Mononuclear cell (primary cell): ENCODE data around the gene MARK2. TPM values are rescaled to one million over a fixed set of nuclear protein-coding genes. Genes with fewer than 3 reads are reported as not detected.

Source experiments
- H3K27me3 ChIP-seq: 2 replicates; pipeline ENCODE4 v1.6.0; 2011; ENCODE audit warnings: low read length, control low read depth; ENCODE audit not compliant: insufficient read depth
- H3K4me1 ChIP-seq: 2 replicates; pipeline ENCODE4 v1.5.1; 2011; ENCODE audit warnings: mild to moderate bottlenecking, low read length, control low read depth; ENCODE audit not compliant: insufficient read depth
- H3K4me3 ChIP-seq: 2 replicates; pipeline ENCODE4 v1.5.1; 2011; ENCODE audit warnings: mild to moderate bottlenecking, low read length, moderate library complexity
- H3K9me3 ChIP-seq: 2 replicates; pipeline ENCODE4 v1.5.1; 2011; ENCODE audit warnings: low read depth, mild to moderate bottlenecking, control low read depth, low read length
- total RNA-seq: library from RNA; depleted of rRNA; stranded (reverse); fragments of >200 nt; gene quantifications from one replicate; pipeline ENCODE4 v1.2.3, GENCODE V29; 2012

Gene MARK2
- total RNA-seq, 1 donor: 19.4 TPM

DNA sequence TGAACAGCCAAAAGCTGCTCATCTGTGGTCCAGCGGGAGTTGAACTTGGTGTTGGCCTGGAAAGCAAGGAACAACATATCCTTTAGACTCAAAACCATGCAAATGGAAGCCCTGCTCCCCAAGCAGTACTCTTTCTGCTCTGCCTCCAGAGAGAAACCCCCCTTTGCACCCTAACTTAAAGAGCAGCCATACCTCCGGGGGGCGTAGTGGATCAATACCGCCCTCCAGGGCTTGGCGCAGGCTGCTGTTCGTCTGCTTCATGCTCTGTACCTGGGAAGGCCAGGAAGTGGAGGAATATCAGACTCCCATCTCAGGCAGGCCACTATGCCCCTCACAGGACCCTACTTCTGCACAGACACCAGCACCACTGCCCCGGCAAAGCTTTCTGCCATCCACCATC lies 73.8 kb downstream of the MARK2 start:
- H3K4me3 ChIP-seq: no peak overlapping the region
- peaks cover 16% of the 10 kb centered on the region for H3K4me1 ChIP-seq
- no peaks in the 10 kb centered on the region for H3K9me3 ChIP-seq
- H3K27me3 ChIP-seq: peaks cover 11% of the 10 kb centered on the region

DNA sequence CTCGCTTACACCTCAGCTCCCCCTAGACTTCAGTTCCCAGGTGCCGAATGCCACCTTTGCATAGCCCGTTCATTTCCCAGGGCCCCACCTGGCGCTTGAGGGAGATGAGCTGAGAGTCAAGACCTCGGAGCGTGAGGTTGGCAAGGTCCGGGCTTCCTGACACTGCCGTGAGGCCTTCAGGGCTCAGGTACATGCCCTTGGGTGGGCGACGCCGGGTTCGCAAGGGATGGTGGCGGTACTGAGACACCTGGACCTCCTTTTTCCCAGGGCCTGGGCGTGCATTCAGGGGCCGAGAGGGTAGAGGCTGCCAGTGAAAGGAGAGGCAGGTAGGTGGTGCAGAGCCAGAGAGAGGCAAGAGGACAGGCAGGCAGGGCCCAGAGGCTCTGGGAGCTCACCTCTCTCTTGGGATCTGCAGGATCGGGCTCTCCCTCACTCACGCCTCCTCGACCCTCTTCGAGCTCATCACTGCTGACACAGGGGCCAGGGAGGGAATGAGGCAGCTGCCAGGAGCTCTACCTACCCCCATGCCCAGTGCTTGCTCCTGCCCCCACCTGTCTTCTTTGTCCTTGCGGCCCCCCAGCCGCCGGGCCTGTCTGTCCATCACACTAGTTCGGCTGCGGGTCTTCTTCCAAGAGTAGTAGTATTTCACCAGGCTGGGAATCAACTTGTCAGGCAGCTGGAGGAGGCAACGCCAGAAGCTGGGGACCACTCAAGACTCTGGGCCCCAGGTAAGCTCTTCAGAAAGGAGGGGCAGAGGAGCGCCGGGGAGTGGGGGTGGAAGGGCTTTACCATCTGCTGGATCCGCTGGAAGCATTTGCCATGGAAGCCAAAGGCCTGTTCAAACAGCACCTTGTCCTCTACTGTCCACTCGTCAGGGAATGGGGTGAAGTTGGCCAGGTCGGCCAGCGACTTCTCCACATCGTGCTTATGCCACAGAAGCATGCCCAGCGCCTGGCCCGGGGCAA lies 75.2 kb downstream of the MARK2 start:
- H3K4me3 ChIP-seq: no peak overlapping the region

DNA sequence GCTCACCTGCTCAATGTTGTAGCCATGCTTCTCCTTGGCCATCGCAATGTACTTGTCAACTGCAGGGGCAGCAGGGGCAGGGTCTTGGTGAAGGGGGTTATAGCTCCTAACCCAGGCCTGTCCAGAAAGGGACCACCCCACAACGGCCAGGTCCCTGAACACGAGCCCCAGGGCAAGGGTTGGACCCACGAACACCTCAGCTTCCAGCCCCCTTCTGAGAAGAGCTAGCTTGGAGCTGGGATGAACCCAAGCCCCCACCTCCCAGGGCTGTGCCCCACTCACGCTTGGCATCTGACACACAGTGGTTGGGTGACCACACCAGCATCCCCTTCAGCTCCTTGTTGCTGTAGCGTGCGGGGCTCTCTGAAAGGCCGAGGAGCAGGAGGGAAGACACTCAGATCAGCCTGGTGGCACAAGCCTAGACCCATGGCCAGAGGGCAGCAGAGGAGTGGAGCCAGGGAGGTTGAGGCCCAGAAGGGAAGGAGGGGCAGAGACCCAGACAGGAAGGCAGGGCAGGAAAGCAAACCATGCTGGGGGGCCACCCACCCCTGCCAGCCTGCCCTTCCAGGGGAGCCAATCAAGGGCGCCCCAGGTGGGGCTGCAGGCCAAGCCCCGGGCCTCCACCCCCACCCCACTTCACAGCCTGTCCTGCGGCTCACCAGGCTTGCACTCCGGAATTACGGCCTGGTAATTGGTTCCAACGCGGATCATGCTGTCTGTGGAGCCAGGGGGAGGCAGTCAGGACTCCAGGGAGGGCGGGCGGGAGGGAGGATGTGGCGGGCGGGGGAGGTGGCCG lies 76.2 kb downstream of the MARK2 start:
- Histone ChIP-seq H3K4me1 (peaks cover 23% of the 10 kb centered on the region), H3K27me3 (peaks cover 11% of the 10 kb centered on the region), H3K9me3 (no peaks in the 10 kb centered on the region), H3K4me3 (no peak overlapping the region)

More for the DNA sequence above, 75.2 kb downstream of the MARK2 start:
- peaks cover 11% of the 10 kb centered on the region for H3K27me3 ChIP-seq
- H3K4me1 ChIP-seq: peaks cover 19% of the 10 kb centered on the region
- H3K9me3 ChIP-seq: no peaks in the 10 kb centered on the region

GRCh38 chr11:63915961-63916836 lies 77.3 kb downstream of the MARK2 start:
- Histone ChIP-seq H3K4me3 (no peak overlapping the region), H3K27me3 (peaks cover 11% of the 10 kb centered on the region), H3K9me3 (no peaks in the 10 kb centered on the region), H3K4me1 (peaks cover 23% of the 10 kb centered on the region)

- Histone ChIP-seq H3K4me3 (no peak within 1 kb of the TSS), H3K4me1 (peaks cover 23% of the 10 kb centered on the region), H3K27me3 (peaks cover 11% of the 10 kb centered on the region), H3K9me3 (no peaks in the 10 kb centered on the region)
These were observed 78.2 kb downstream of the MARK2 start, which contains the start of gene RCOR2 for GRCh38 chr11:63916837-63917691. Gene RCOR2 (minus strand): TSS chr11:63917164. CDS start chr11:63916456, 708 bp downstream.

DNA sequence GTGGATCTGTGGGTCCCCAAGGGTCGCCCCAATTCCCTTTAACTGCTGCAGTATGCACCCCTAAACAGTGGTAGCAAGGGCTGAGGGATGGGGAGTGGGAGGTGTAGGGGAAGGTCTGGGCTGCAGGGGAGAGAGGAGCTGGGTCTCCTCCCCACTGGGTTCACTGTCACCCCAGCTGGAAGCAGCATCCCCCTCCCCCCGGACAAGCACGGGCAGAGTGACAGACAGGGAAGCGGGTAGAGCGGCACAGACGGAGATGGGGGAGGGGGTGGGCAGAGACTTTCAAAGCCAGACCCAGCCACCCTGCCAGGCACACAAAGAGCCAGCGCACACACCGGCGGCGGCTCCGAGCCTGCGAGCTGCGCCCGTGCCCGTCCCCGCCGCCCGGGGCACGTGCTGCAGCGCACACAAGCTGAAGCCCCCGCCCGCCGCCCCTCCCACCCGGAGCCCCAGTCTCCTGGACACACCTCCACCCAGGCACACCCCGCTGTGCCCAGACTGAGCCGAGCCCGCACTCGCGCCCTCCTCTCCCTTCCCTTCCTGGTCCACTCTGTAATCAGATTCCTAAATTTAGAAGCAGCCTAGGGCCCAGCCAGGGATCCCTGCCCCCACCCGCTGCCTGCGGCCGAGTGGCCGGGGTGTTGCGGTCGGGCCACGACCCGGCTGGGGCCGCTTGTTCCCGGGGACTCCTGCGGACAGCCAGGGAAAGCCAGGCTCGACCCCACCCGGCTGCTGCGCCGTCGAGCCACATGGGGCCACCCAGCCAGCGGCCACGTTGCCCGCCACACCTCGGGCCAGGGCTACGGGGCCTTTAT lies 79.0 kb downstream of the MARK2 start:
- peaks cover 11% of the 10 kb centered on the region for H3K27me3 ChIP-seq
- H3K9me3 ChIP-seq: no peaks in the 10 kb centered on the region
- peaks cover 23% of the 10 kb centered on the region for H3K4me1 ChIP-seq
- H3K4me3 ChIP-seq: no peak overlapping the region

GRCh38 chr11:63918507-63919191 lies 79.7 kb downstream of the MARK2 start:
- Histone ChIP-seq H3K9me3 (no peaks in the 10 kb centered on the region), H3K4me3 (no peak overlapping the region), H3K4me1 (peaks cover 23% of the 10 kb centered on the region), H3K27me3 (peaks cover 11% of the 10 kb centered on the region)

GRCh38 chr11:63919267-63920125 lies 80.6 kb downstream of the MARK2 start:
- Histone ChIP-seq H3K4me1 (peaks cover 23% of the 10 kb centered on the region), H3K4me3 (no peak overlapping the region), H3K27me3 (peaks cover 11% of the 10 kb centered on the region), H3K9me3 (no peaks in the 10 kb centered on the region)

GRCh38 chr11:63920126-63920938 lies 81.4 kb downstream of the MARK2 start:
- Histone ChIP-seq H3K9me3 (no peaks in the 10 kb centered on the region), H3K4me3 (no peak overlapping the region), H3K4me1 (peaks cover 23% of the 10 kb centered on the region), H3K27me3 (peaks cover 11% of the 10 kb centered on the region)

DNA sequence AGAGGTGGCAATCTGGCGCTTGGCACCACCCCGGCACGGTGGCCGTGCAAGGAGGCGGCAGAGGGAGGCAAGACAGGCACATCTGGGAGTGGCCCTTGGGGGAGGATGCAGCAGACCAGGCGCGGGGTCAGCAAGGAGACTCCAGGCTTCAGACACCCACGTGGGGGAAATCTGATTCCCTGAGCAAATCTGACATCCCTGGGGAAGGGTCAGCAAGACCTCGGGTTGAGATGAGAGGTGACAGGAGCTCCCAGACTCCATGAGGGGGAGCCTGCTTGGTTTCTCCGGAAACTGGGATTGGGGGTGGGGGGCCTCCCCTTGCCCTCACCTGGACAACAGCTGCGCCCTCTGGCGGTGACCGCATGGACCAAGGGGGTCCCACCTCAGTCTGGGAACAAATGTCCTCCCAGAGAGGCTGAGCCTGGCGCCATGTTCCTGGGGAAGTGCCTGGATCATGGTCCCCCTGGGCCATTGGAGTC lies 82.1 kb downstream of the MARK2 start:
- Histone ChIP-seq H3K9me3 (no peaks in the 10 kb centered on the region), H3K4me1 (peaks cover 19% of the 10 kb centered on the region), H3K4me3 (no peak overlapping the region), H3K27me3 (peaks cover 8% of the 10 kb centered on the region)

- Histone ChIP-seq H3K9me3 (no peaks in the 10 kb centered on the region), H3K4me3 (no peak overlapping the region), H3K27me3 (peaks cover under 1% of the 10 kb centered on the region), H3K4me1 (peaks cover 6% of the 10 kb centered on the region)
These were observed 83.8 kb downstream of the MARK2 start for GRCh38 chr11:63922673-63923192.
